Measurements from ENCODE around the gene OR2J3.
"Not testable (repeated sequence)": the region's sequence is repeated elsewhere in the genome, so short reads cannot be mapped to it uniquely, and the experiment has no call there.

The OR2J3 gene

DNA sequence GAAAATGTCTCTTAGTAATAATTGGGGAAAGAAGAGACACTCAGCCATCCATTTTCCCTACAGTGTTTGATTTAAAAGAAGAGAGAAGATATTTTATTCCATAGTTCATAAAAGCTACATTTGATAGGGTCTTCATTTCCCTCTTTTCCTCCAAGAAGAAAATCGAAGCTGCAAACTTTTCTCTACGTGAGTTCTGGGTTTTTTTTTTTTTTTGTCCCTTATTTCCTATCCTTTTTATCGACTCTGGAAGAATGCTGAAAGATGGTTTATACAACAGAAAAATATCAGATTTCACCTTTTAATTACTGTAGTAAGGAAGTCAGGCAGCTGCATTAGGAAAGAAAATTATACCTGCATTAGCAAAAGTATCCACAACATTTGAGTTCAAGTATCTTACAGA is 8.7 kb upstream of the OR2J3 start, which contains the start of gene OR2J1:
Gene OR2J1 (plus strand): TSS at position 301 of the 400 bp plus-strand sequence. CDS start 1,453 bp downstream, outside the sequence.
- H2BK120ac ChIP-seq (ENCODE audit: low read depth, low read length) = no peak within 1 kb of the TSS
- H3K23ac ChIP-seq (ENCODE audit: low read length in 2 of 2) = no peak within 1 kb of the TSS
- H3K4me2 ChIP-seq (ENCODE audit: low read length, poor library complexity, severe bottlenecking) = no peak within 1 kb of the TSS
- H4K91ac ChIP-seq (ENCODE audit: low read length) = no peak within 1 kb of the TSS
- no peak within 1 kb of the TSS for H2BK15ac ChIP-seq (ENCODE audit: low read depth, poor library complexity, severe bottlenecking)
- H3K18ac ChIP-seq (ENCODE audit: low read depth in 1 of 2, low read length in 2 of 2) = no peak within 1 kb of the TSS
- no peak within 1 kb of the TSS for H3K4ac ChIP-seq (ENCODE audit: low read depth in 1 of 2, low read length in 2 of 2)
- H2BK5ac ChIP-seq (ENCODE audit: low read depth, low read length, poor library complexity, severe bottlenecking) = no peak within 1 kb of the TSS
- no peak within 1 kb of the TSS for H4K8ac ChIP-seq (ENCODE audit: low read length)
- no peak within 1 kb of the TSS for H3K9ac ChIP-seq (ENCODE audit: low read length)
- no peaks in the 10 kb centered on the region for H3K9me3 ChIP-seq (ENCODE audit: control insufficient read depth, low read length)
- H3K14ac ChIP-seq (ENCODE audit: low read length in 2 of 2) = no peak within 1 kb of the TSS
- no peaks in the 10 kb centered on the region for H3K36me3 ChIP-seq (ENCODE audit: control insufficient read depth in 1 of 2, insufficient read depth in 2 of 2, low read depth in 1 of 2, low read length in 2 of 2)
- H3K27me3 ChIP-seq (ENCODE audit: control insufficient read depth in 1 of 2, insufficient read depth in 1 of 2, low read length in 2 of 2) = no peaks in the 10 kb centered on the region
- H3K27ac ChIP-seq (ENCODE audit: low read length, poor library complexity, severe bottlenecking) = no peak within 1 kb of the TSS
- H2BK12ac ChIP-seq (ENCODE audit: low read length in 2 of 2) = no peak within 1 kb of the TSS
- no peaks in the 10 kb centered on the region for H3K79me1 ChIP-seq (replicated peaks; ENCODE audit: low read length, poor library complexity, severe bottlenecking)
- H3K4me3 ChIP-seq (ENCODE audit: insufficient read depth in 1 of 2, low read depth in 1 of 2, low read length in 2 of 2) = no peak within 1 kb of the TSS
- H2AFZ ChIP-seq (ENCODE audit: low read depth, low read length) = no peak within 1 kb of the TSS
- no peaks in the 10 kb centered on the region for H3K4me1 ChIP-seq (ENCODE audit: control insufficient read depth, insufficient read depth, low read depth, low read length)
- 62% methylated on average over 2 of the region's 3 CpGs for WGBS
- H2AK5ac ChIP-seq (ENCODE audit: low read length, severe bottlenecking) = no peak within 1 kb of the TSS
- DNase-seq = no peak

DNA sequence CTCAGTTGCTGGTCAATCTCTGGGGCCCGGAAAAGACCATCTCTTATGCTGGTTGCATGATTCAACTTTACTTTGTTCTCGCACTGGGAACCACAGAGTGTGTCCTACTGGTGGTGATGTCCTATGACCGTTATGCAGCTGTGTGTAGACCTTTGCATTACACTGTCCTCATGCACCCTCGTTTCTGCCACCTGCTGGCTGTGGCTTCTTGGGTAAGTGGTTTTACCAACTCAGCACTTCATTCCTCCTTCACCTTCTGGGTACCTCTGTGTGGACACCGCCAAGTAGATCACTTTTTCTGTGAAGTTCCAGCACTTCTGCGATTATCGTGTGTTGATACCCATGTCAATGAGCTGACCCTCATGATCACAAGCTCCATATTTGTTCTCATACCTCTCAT is 4.3 kb downstream of the OR2J3 start:
- Histone ChIP-seq H2BK5ac (ENCODE audit: low read depth, low read length, poor library complexity, severe bottlenecking) (no peak overlapping the region), H3K79me1 (replicated peaks; ENCODE audit: low read length, poor library complexity, severe bottlenecking) (no peaks in the 10 kb centered on the region), H2BK12ac (ENCODE audit: low read length in 2 of 2) (no peak overlapping the region), H3K4me3 (ENCODE audit: insufficient read depth in 1 of 2, low read depth in 1 of 2, low read length in 2 of 2) (no peak overlapping the region), H3K27me3 (ENCODE audit: control insufficient read depth in 1 of 2, insufficient read depth in 1 of 2, low read length in 2 of 2) (no peaks in the 10 kb centered on the region), H3K18ac (ENCODE audit: low read depth in 1 of 2, low read length in 2 of 2) (no peak overlapping the region), H3K9me3 (ENCODE audit: control insufficient read depth, low read length) (no peaks in the 10 kb centered on the region), H3K36me3 (ENCODE audit: control insufficient read depth in 1 of 2, insufficient read depth in 2 of 2, low read depth in 1 of 2, low read length in 2 of 2) (no peaks in the 10 kb centered on the region), H2BK15ac (ENCODE audit: low read depth, poor library complexity, severe bottlenecking) (no peak overlapping the region), H3K9ac (ENCODE audit: low read length) (no peak overlapping the region), H2AK5ac (ENCODE audit: low read length, severe bottlenecking) (no peak overlapping the region), H4K91ac (ENCODE audit: low read length) (no peak overlapping the region), H3K4me2 (ENCODE audit: low read length, poor library complexity, severe bottlenecking) (no peak overlapping the region), H3K14ac (ENCODE audit: low read length in 2 of 2) (no peak overlapping the region), H4K8ac (ENCODE audit: low read length) (no peak overlapping the region), H3K23ac (ENCODE audit: low read length in 2 of 2) (no peak overlapping the region), H3K4ac (ENCODE audit: low read depth in 1 of 2, low read length in 2 of 2) (no peak overlapping the region), H3K27ac (ENCODE audit: low read length, poor library complexity, severe bottlenecking) (no peak overlapping the region), H3K4me1 (ENCODE audit: control insufficient read depth, insufficient read depth, low read depth, low read length) (no peaks in the 10 kb centered on the region), H2BK120ac (ENCODE audit: low read depth, low read length) (no peak overlapping the region), H2AFZ (ENCODE audit: low read depth, low read length) (no peak overlapping the region)
- 60% methylated on average over 7 of the region's 7 CpGs for WGBS
- no peak for DNase-seq

DNA sequence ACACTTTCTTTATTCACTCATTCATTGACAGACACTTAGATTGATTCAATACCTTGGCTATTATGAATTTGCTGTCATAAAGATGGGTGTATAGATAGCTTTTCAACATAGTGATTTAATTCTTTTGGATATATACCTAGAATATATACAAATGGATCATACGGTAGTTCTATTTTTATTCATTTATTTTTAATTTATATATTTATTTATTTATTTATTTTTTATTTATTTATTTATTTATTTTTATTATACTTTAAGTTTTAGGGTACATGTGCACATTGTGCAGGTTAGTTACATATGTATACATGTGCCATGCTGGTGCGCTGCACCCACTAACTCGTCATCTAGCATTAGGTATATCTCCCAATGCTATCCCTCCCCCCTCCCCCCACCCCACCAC is 7.1 kb downstream of the OR2J3 start:
- H3K79me1 ChIP-seq (replicated peaks; ENCODE audit: low read length, poor library complexity, severe bottlenecking); H3K14ac ChIP-seq (ENCODE audit: low read length in 2 of 2); H3K4ac ChIP-seq (ENCODE audit: low read depth in 1 of 2, low read length in 2 of 2); H4K8ac ChIP-seq (ENCODE audit: low read length); H2AK5ac ChIP-seq (ENCODE audit: low read length, severe bottlenecking); H2BK5ac ChIP-seq (ENCODE audit: low read depth, low read length, poor library complexity, severe bottlenecking); H4K91ac ChIP-seq (ENCODE audit: low read length); DNase-seq; H3K4me2 ChIP-seq (ENCODE audit: low read length, poor library complexity, severe bottlenecking); H2BK12ac ChIP-seq (ENCODE audit: low read length in 2 of 2); H2AFZ ChIP-seq (ENCODE audit: low read depth, low read length); H3K4me1 ChIP-seq (ENCODE audit: control insufficient read depth, insufficient read depth, low read depth, low read length); H2BK15ac ChIP-seq (ENCODE audit: low read depth, poor library complexity, severe bottlenecking); H3K27ac ChIP-seq (ENCODE audit: low read length, poor library complexity, severe bottlenecking); H3K4me3 ChIP-seq (ENCODE audit: insufficient read depth in 1 of 2, low read depth in 1 of 2, low read length in 2 of 2); H3K23ac ChIP-seq (ENCODE audit: low read length in 2 of 2); H2BK120ac ChIP-seq (ENCODE audit: low read depth, low read length); H3K9me3 ChIP-seq (ENCODE audit: control insufficient read depth, low read length); H3K36me3 ChIP-seq (ENCODE audit: control insufficient read depth in 1 of 2, insufficient read depth in 2 of 2, low read depth in 1 of 2, low read length in 2 of 2); H3K9ac ChIP-seq (ENCODE audit: low read length); H3K18ac ChIP-seq (ENCODE audit: low read depth in 1 of 2, low read length in 2 of 2); H3K27me3 ChIP-seq (ENCODE audit: control insufficient read depth in 1 of 2, insufficient read depth in 1 of 2, low read length in 2 of 2): not testable (repeated sequence)
- WGBS = no CpG with 5 or more reads among the region's 3 CpGs

DNA sequence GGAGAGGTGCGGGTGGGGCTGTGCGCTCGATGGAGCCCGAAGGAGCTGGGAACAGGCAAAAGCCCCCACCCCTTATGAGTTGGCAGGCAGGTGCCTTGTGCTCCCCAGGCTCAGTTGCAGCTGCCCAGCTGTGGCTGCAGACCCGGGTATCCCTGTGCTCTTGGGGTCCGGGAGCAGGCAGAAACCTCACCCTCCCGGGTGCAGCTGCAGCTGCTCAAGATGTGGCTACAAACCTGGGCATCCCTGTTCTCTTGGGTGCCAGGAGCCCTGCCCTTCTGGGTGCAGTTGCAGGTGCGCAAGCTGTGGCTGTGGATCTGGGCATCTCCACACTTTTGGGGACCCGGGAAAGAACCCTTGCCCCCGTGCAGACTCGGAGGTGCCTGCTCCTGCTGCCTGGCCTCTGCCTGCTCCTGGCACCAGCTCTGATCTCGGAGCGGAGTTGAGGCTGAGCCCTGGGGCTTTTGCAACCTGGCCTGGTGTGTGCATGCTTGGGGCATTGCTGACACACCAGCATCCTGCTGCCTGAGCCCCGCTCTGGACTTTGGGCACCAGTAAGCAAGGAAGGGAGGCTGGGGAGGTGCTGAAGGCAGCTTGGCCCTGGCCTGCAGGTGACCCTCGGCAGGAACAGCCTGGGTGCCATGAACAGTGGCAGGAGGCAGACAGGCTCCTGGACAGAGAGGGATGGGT is 21.6 kb downstream of the OR2J3 start:
- H3K14ac ChIP-seq (ENCODE audit: low read length in 2 of 2) = no peak overlapping the region

More for the DNA sequence above, 21.6 kb downstream of the OR2J3 start:
- no peaks in the 10 kb centered on the region for H3K27me3 ChIP-seq (ENCODE audit: control insufficient read depth in 1 of 2, insufficient read depth in 1 of 2, low read length in 2 of 2)
- H2BK120ac ChIP-seq (ENCODE audit: low read depth, low read length) = no peak overlapping the region
- no peak for DNase-seq
- no peak overlapping the region for H3K4me3 ChIP-seq (ENCODE audit: insufficient read depth in 1 of 2, low read depth in 1 of 2, low read length in 2 of 2)
- no peaks in the 10 kb centered on the region for H3K36me3 ChIP-seq (ENCODE audit: control insufficient read depth in 1 of 2, insufficient read depth in 2 of 2, low read depth in 1 of 2, low read length in 2 of 2)
- no peak overlapping the region for H2BK12ac ChIP-seq (ENCODE audit: low read length in 2 of 2)
- H2BK15ac ChIP-seq (ENCODE audit: low read depth, poor library complexity, severe bottlenecking) = no peak overlapping the region
- H3K4ac ChIP-seq (ENCODE audit: low read depth in 1 of 2, low read length in 2 of 2) = no peak overlapping the region
- no peaks in the 10 kb centered on the region for H3K4me1 ChIP-seq (ENCODE audit: control insufficient read depth, insufficient read depth, low read depth, low read length)
- no peak overlapping the region for H2AK5ac ChIP-seq (ENCODE audit: low read length, severe bottlenecking)
- H4K8ac ChIP-seq (ENCODE audit: low read length) = no peak overlapping the region
- H3K9ac ChIP-seq (ENCODE audit: low read length) = no peak overlapping the region
- no peaks in the 10 kb centered on the region for H3K9me3 ChIP-seq (ENCODE audit: control insufficient read depth, low read length)
- no peak overlapping the region for H2AFZ ChIP-seq (ENCODE audit: low read depth, low read length)
- H2BK5ac ChIP-seq (ENCODE audit: low read depth, low read length, poor library complexity, severe bottlenecking) = no peak overlapping the region
- H3K18ac ChIP-seq (ENCODE audit: low read depth in 1 of 2, low read length in 2 of 2) = no peak overlapping the region
- no peak overlapping the region for H3K23ac ChIP-seq (ENCODE audit: low read length in 2 of 2)
- no peak overlapping the region for H3K4me2 ChIP-seq (ENCODE audit: low read length, poor library complexity, severe bottlenecking)
- H4K91ac ChIP-seq (ENCODE audit: low read length) = no peak overlapping the region
- 64% methylated on average over 15 of the region's 15 CpGs for WGBS
- no peak overlapping the region for H3K27ac ChIP-seq (ENCODE audit: low read length, poor library complexity, severe bottlenecking)
- H3K79me1 ChIP-seq (replicated peaks; ENCODE audit: low read length, poor library complexity, severe bottlenecking) = no peaks in the 10 kb centered on the region

All from mesenchymal stem cell (in vitro differentiated cells and primary cell).